WI38 (cell line): ENCODE measurements around the gene MYBBP1A.

Experiments used
- H3K4me3 ChIP-seq: 2 replicates; pipeline ENCODE4 v1.5.1; 2011; ENCODE audit warnings: low read depth, mild to moderate bottlenecking, control low read depth, low read length
- CTCF ChIP-seq: IDR thresholded peaks from 2 replicates; pipeline ENCODE4 v1.5.1; 2012; ENCODE audit warnings: low read depth, mild to moderate bottlenecking, control low read depth, low read length

The MYBBP1A gene

GRCh38 chr17:4538236-4539002, 16.8 kb downstream of the MYBBP1A start:
- H3K4me3 ChIP-seq: no peak overlapping the region

GRCh38 chr17:4537451-4538235, 17.5 kb downstream of the MYBBP1A start:
- TF ChIP-seq CTCF: no peak
- H3K4me3 ChIP-seq: no peak overlapping the region

More at GRCh38 chr17:4538236-4539002, 16.8 kb downstream of the MYBBP1A start:
- TF ChIP-seq CTCF: no peak

GRCh38 chr17:4536742-4537411, 18.3 kb downstream of the MYBBP1A start:
- no peak overlapping the region for H3K4me3 ChIP-seq
- no peak for TF ChIP-seq CTCF

- TF ChIP-seq CTCF: no peak
- H3K4me3 ChIP-seq: no peak overlapping the region
These were observed 18.9 kb downstream of the MYBBP1A start for GRCh38 chr17:4536259-4536741.

- no peak overlapping the region for H3K4me3 ChIP-seq
- TF ChIP-seq CTCF: no peak
These were observed 19.4 kb downstream of the MYBBP1A start for GRCh38 chr17:4535667-4536258.

GRCh38 chr17:4534928-4535666, 20.1 kb downstream of the MYBBP1A start:
- no peak overlapping the region for H3K4me3 ChIP-seq
- no peak for TF ChIP-seq CTCF
